ENCODE results near the gene ITSN2.

- TF ChIP-seq CTCF (IDR thresholded peaks at IDR 0.05; ENCODE audit: poor library complexity, severe bottlenecking) = no peak
- TF ChIP-seq SMC3 (conservative IDR thresholded peaks at IDR 0.05; ENCODE audit: poor library complexity) = no peak
- TF ChIP-seq RAD21 (conservative IDR thresholded peaks at IDR 0.05) = no peak
These were observed 197.8 kb downstream of the ITSN2 start for GRCh38 chr2:24162494-24162893.
